Transverse colon (tissue), 4 donors: ENCODE data around the gene PSMC2. TPM values are rescaled to one million over a fixed set of nuclear protein-coding genes. Genes with fewer than 3 reads are reported as not detected.

Experiments
- DNase-seq: peaks from one replicate; pipeline ENCODE4 v3.0.0-alpha.2; 2019
- H3K27ac ChIP-seq, 4 donors: fragments of 200-600 bp; sonication (generic); 2 replicates each; pipeline ENCODE4 v1.5.1; 2016 to 2018; ENCODE audit warnings: inconsistent platforms in 4 of 4
- H3K27me3 ChIP-seq: fragments of 200-600 bp; sonication (generic); 2 replicates; pipeline ENCODE4 v1.5.1; 2017; ENCODE audit warnings: inconsistent platforms
- H3K36me3 ChIP-seq, 4 donors: fragments of 200-600 bp; sonication (generic); 2 replicates each; pipeline ENCODE4 v1.5.1; 2017 to 2019; ENCODE audit warnings: inconsistent platforms in 4 of 4
- H3K4me1 ChIP-seq, 4 donors: fragments of 200-600 bp; sonication (generic); 2 replicates each; pipeline ENCODE4 v1.5.1; 2017 to 2020; ENCODE audit warnings: inconsistent platforms in 4 of 4
- H3K4me3 ChIP-seq, 4 donors: fragments of 200-600 bp; sonication (generic); 1 replicate in 1 of 4; 2 replicates in 3 of 4; pipeline versions ENCODE4 v1.5.1 to v1.6.1; 2017 to 2019; ENCODE audit warnings: inconsistent platforms in 4 of 4
- H3K9me3 ChIP-seq, 2 donors: fragments of 200-600 bp; sonication (generic); 2 replicates each; pipeline ENCODE4 v1.5.1; 2017 to 2019; ENCODE audit warnings: inconsistent platforms in 2 of 2
- EP300 ChIP-seq: sonication (generic); formaldehyde crosslinking; IDR thresholded peaks from one replicate; pipeline ENCODE4 v1.6.1; 2017; ENCODE audit warnings: antibody characterized with exemption, low read depth
- POLR2A ChIP-seq: fragments of 450-650 bp; IDR thresholded peaks from one replicate; pipeline ENCODE4 v1.6.1; 2016; ENCODE audit warnings: antibody characterized with exemption, mild to moderate bottlenecking, moderate library complexity
- POLR2AphosphoS5 ChIP-seq, 3 donors: sonication (generic); formaldehyde crosslinking; IDR thresholded peaks; one replicate each; pipeline ENCODE4 v1.6.1; 2016; ENCODE audit warnings: antibody characterized with exemption in 3 of 3
- WGBS, 2 donors: methylation state at CpG; one replicate each; pipeline ENCODE4 v1.1.5; 2018; ENCODE audit warnings: low coverage in 1 of 2; 5-methylcytosine and 5-hydroxymethylcytosine counted together
- in situ Hi-C, 4 donors: fragments of 200-750 bp; cut with MboI; loops; one replicate each; pipeline versions ENCODE4 v1.15.0 to v1.15.1; 2017; ENCODE audit warnings: low sequenced_read_pairs in 3 of 4, low pct_ligation_motif_present in 1 of 4, low pct_unique_long_range_greater_than_20kb in 1 of 4
- intact Hi-C: fragments of 100-400 bp; cut with DNase I; formaldehyde crosslinking; loops from one replicate; pipeline ENCODE4 v1.15.1; 2023; ENCODE audit warnings: low total_unique reads
- total RNA-seq, 4 donors: library from RNA; depleted of rRNA; stranded (reverse); fragments of >200 nt; gene quantifications; one replicate each; pipeline ENCODE4 v1.1.0, GENCODE V29; 2016
- TF ChIP-seq, protein P1 (sequence below), 5 experiments: fragments of 200-600 bp in 3 of 5; fragments of 450-650 bp in 2 of 5; sonication (generic) in 3 of 5; IDR thresholded peaks; 1 replicate in 2 of 5; 2 replicates in 3 of 5; pipeline ENCODE4 v1.5.1; 2016 to 2017; ENCODE audit warnings: antibody characterized with exemption in 5 of 5, inconsistent platforms in 3 of 5, mild to moderate bottlenecking in 2 of 5, moderate library complexity in 1 of 5

Gene PSMC2
- 10 to 100 TPM in 3 of 4 donors, 1 to 10 TPM in 1; 5.2 to 88.6 (median 55.7) TPM for total RNA-seq

- in situ Hi-C loops (no loop called here), intact Hi-C loops (no loop called here)
- WGBS, 2 donors = 0 to 14% methylated on average over 1 to 25 of the region's 25 CpGs
- Histone ChIP-seq H3K4me1 (peaks cover 19 to 59% (median 31%) of the 10 kb centered on the region in 4 donors), H3K27me3 (no peaks in the 10 kb centered on the region), H3K36me3 (no peaks in the 10 kb centered on the region), H3K4me3 (peak within 1 kb of the TSS; percentile 70 to 95 (median 72)), H3K9me3 (no peaks in the 10 kb centered on the region), H3K27ac (peak within 1 kb of the TSS; percentile 89 to 93 (median 91))
- no peak for TF ChIP-seq EP300
- TF ChIP-seq, protein P1, sequence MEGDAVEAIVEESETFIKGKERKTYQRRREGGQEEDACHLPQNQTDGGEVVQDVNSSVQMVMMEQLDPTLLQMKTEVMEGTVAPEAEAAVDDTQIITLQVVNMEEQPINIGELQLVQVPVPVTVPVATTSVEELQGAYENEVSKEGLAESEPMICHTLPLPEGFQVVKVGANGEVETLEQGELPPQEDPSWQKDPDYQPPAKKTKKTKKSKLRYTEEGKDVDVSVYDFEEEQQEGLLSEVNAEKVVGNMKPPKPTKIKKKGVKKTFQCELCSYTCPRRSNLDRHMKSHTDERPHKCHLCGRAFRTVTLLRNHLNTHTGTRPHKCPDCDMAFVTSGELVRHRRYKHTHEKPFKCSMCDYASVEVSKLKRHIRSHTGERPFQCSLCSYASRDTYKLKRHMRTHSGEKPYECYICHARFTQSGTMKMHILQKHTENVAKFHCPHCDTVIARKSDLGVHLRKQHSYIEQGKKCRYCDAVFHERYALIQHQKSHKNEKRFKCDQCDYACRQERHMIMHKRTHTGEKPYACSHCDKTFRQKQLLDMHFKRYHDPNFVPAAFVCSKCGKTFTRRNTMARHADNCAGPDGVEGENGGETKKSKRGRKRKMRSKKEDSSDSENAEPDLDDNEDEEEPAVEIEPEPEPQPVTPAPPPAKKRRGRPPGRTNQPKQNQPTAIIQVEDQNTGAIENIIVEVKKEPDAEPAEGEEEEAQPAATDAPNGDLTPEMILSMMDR (IDR thresholded peaks at IDR 0.05) = no peak
- TF ChIP-seq POLR2AphosphoS5 (IDR thresholded peaks at IDR 0.05) = peak; percentile 39 to 65 (median 56)
- TF ChIP-seq POLR2A = peak; percentile 46
- DNase-seq = peak; percentile 82
Observed at GRCh38 chr7:103347507-103348267, at the start of gene PSMC2. TSS of gene PSMC2 (plus strand) at chr7:103347643. CDS start at chr7:103347712, 69 bp downstream.

GRCh38 chr7:103297837-103298179, 49.6 kb upstream of the PSMC2 start:
- in situ Hi-C loops = loop anchor here in 1 of 4 donors (25.0 kb wide), 1 partner anchor 211 kb away; the partner anchor contains the start of gene ARMC10

DNA sequence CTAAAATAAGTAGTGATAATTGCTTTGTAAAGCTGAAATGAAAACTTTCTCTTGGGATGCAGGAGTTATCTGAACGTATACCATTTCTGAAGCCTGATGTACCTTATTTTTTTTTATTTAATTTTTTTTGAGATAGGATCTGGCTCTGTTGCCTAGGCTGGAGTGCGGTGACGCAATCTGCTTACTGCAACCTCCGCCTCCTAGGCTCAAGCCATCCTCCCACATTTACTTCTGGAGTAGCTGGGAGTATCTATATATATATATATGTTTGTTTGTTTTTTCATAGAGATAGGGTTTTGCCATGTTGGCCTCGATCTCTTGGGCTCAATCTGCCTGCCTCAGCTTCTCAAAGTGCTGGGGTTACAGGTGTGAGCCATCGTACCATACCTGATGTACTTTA, 47.8 kb upstream of the PSMC2 start:
- TF ChIP-seq POLR2AphosphoS5 (IDR thresholded peaks at IDR 0.05) = no peak
- TF ChIP-seq EP300 = no peak
- TF ChIP-seq, protein P1 (IDR thresholded peaks at IDR 0.05) = no peak
- no peak for TF ChIP-seq POLR2A
- no peaks in the 10 kb centered on the region for H3K9me3 ChIP-seq
- in situ Hi-C loops (loop anchor here in 1 of 4 donors (25.0 kb wide), 1 partner anchor 212 kb away; the partner anchor contains the start of gene ARMC10), intact Hi-C loops (no loop called here)
- no peaks in the 10 kb centered on the region for H3K27me3 ChIP-seq
- H3K36me3 ChIP-seq = peaks cover 0 to 50% (median 14%) of the 10 kb centered on the region in 4 donors
- 92 to 93% methylated on average over 6 of the region's 6 CpGs for WGBS, 2 donors
- no peak overlapping the region for H3K4me3 ChIP-seq
- H3K4me1 ChIP-seq = peaks cover 7 to 25% (median 15%) of the 10 kb centered on the region in 4 donors
- H3K27ac ChIP-seq = no peak overlapping the region
- DNase-seq = no peak

More at GRCh38 chr7:103297837-103298179, 49.6 kb upstream of the PSMC2 start:
- TF ChIP-seq, protein P1 (IDR thresholded peaks at IDR 0.05) = no peak
- TF ChIP-seq POLR2A = no peak
- no peak for TF ChIP-seq POLR2AphosphoS5 (IDR thresholded peaks at IDR 0.05)
- TF ChIP-seq EP300 = no peak
- DNase-seq = no peak
- H3K27ac ChIP-seq = peak overlapping the region; percentile 72 to 89 (median 86)
- no peaks in the 10 kb centered on the region for H3K27me3 ChIP-seq
- H3K4me3 ChIP-seq = peak overlapping the region; percentile 32 to 92 (median 71)
- intact Hi-C loops = no loop called here
- H3K9me3 ChIP-seq = no peaks in the 10 kb centered on the region
- peaks cover 0 to 33% (median 8%) of the 10 kb centered on the region in 4 donors for H3K36me3 ChIP-seq
- peaks cover 7 to 25% (median 15%) of the 10 kb centered on the region in 4 donors for H3K4me1 ChIP-seq
- 0 to 1% methylated on average over 6 to 7 of the region's 7 CpGs for WGBS, 2 donors

GRCh38 chr7:103301441-103301840, 46.0 kb upstream of the PSMC2 start:
- H3K36me3 ChIP-seq = peaks cover 0 to 65% (median 21%) of the 10 kb centered on the region in 4 donors
- DNase-seq = no peak

More at GRCh38 chr7:103301441-103301840, 46.0 kb upstream of the PSMC2 start:
- Histone ChIP-seq H3K9me3 (no peaks in the 10 kb centered on the region), H3K4me3 (no peak overlapping the region), H3K27me3 (no peaks in the 10 kb centered on the region), H3K27ac (no peak overlapping the region), H3K4me1 (peaks cover 7 to 24% (median 15%) of the 10 kb centered on the region in 4 donors)
- intact Hi-C loops (no loop called here), in situ Hi-C loops (no loop called here)
- TF ChIP-seq, protein P1 (IDR thresholded peaks at IDR 0.05) = no peak
- TF ChIP-seq POLR2AphosphoS5 (IDR thresholded peaks at IDR 0.05) (no peak), POLR2A (no peak), EP300 (no peak)
- 60 to 87% methylated on average over 2 of the region's 2 CpGs for WGBS, 2 donors
